ENCODE results near the gene PIGP.
"Not testable (repeated sequence)": the region's sequence is repeated elsewhere in the genome, so short reads cannot be mapped to it uniquely, and the experiment has no call there.

The PIGP gene

GRCh38 chr21:37055271-37055855 lies 17.5 kb downstream of the PIGP start:
- no peak overlapping the region for H3K27ac ChIP-seq
- TF ChIP-seq, protein P1, sequence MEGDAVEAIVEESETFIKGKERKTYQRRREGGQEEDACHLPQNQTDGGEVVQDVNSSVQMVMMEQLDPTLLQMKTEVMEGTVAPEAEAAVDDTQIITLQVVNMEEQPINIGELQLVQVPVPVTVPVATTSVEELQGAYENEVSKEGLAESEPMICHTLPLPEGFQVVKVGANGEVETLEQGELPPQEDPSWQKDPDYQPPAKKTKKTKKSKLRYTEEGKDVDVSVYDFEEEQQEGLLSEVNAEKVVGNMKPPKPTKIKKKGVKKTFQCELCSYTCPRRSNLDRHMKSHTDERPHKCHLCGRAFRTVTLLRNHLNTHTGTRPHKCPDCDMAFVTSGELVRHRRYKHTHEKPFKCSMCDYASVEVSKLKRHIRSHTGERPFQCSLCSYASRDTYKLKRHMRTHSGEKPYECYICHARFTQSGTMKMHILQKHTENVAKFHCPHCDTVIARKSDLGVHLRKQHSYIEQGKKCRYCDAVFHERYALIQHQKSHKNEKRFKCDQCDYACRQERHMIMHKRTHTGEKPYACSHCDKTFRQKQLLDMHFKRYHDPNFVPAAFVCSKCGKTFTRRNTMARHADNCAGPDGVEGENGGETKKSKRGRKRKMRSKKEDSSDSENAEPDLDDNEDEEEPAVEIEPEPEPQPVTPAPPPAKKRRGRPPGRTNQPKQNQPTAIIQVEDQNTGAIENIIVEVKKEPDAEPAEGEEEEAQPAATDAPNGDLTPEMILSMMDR (IDR thresholded peaks at IDR 0.05): no peak
- no peak for TF ChIP-seq ZFX (IDR thresholded peaks at IDR 0.05; ENCODE audit: borderline replicate concordance)

DNA sequence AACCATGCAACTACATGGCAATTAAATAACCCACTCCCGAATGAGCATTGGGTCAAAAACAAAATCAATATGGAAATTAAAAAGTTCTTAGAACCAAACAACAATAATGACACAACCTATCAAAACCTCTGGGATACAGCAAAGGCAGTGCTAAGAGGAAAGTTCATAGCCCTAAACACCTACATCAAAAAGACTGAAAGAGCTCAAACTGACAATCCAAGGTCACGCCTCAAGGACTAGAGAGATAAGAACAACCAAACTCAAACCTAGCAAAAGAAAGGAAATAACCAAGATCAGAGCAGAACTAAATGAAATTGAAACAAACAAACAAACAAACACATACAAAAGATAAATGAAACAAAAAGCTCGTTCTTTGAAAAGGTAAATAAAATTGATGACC lies 23.1 kb downstream of the PIGP start:
- not testable (repeated sequence) for H3K27ac ChIP-seq

DNA sequence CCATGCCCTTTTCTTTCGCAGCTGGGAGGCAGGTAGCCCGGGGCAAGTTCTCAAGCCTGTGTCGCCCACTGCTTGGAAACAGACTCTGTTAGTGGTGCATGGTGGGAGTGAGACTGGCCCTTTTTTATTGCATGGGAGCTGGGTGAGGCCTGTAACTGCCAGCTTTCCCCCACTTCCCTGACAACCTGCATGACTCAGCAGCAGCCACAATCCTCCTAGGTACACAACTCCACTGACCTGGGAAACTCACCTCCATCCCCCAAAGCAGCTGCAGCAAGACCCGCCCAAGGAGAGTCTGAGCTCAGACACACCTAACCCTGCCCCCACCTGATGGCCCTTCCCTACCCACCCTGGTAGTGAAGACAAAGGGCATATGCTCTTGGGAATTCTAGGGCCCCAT lies 25.8 kb downstream of the PIGP start:
- TF ChIP-seq ZFX (IDR thresholded peaks at IDR 0.05; ENCODE audit: borderline replicate concordance): no peak

GRCh38 chr21:37045556-37045955 lies 27.3 kb downstream of the PIGP start:
- no peak overlapping the region for H3K27ac ChIP-seq
- no peak for TF ChIP-seq ZFX (IDR thresholded peaks at IDR 0.05; ENCODE audit: borderline replicate concordance)
- TF ChIP-seq, protein P1 (IDR thresholded peaks at IDR 0.05): no peak

More for the DNA sequence above, 25.8 kb downstream of the PIGP start:
- no peak overlapping the region for H3K27ac ChIP-seq

GRCh38 chr21:37045149-37045548 lies 27.7 kb downstream of the PIGP start:
- TF ChIP-seq, protein P1 (IDR thresholded peaks at IDR 0.05): no peak
- TF ChIP-seq ZFX (IDR thresholded peaks at IDR 0.05; ENCODE audit: borderline replicate concordance): no peak
- no peak overlapping the region for H3K27ac ChIP-seq

- H3K27ac ChIP-seq: no peak overlapping the region
- TF ChIP-seq, protein P1 (IDR thresholded peaks at IDR 0.05): no peak
- no peak for TF ChIP-seq ZFX (IDR thresholded peaks at IDR 0.05; ENCODE audit: borderline replicate concordance)
Observed at GRCh38 chr21:37044643-37045042, 28.2 kb downstream of the PIGP start.

DNA sequence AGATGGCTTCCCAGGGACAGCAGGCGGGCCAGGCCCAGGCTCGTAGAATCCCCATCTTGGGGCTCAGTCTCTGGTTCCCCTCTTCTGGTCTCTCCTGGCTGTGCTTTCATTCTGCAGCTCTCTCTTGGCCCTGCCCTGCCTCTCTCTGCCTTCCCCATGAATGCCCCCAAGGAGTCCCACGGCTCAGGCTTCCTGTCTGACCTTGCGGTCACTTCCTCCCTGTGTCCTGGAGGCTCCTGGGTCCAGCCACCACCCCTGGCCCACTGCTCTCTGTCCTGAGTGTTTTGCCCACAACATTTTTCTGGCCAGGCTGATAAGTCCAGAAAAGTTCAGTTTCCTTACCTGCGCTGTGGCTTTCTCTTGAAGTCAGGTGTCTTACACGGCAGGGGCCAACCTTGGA lies 29.1 kb downstream of the PIGP start:
- H3K27ac ChIP-seq: no peak overlapping the region
- TF ChIP-seq, protein P1 (IDR thresholded peaks at IDR 0.05): no peak
- TF ChIP-seq ZFX (IDR thresholded peaks at IDR 0.05; ENCODE audit: borderline replicate concordance): no peak

GRCh38 chr21:37041706-37042271 lies 31.1 kb downstream of the PIGP start:
- TF ChIP-seq, protein P1 (IDR thresholded peaks at IDR 0.05): no peak
- TF ChIP-seq ZFX (IDR thresholded peaks at IDR 0.05; ENCODE audit: borderline replicate concordance): no peak
- no peak overlapping the region for H3K27ac ChIP-seq
